Measurements from ENCODE around the gene NUP214.

Gene NUP214

DNA sequence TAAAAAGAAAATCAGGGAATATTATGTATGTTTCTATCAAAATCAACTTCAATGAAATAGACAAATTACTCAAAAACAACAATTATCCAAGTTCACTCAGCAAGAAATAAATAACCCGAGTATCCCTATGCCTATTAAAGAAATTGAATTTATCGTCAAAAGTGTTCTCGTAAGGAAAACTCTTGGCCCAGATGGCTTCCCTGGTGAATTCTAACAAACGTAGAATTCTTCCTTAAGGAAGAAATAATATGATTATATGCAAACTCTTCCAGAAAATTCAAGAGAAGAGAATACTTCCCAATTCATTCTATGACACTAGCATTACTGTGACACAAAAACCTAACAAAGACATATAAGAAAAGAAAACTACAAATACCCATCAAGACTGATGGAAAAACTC, 121.2 kb downstream of the NUP214 start:
- TF ChIP-seq CTCF (IDR thresholded peaks at IDR 0.05; ENCODE audit: insufficient read depth, low read depth, low read length, missing control alignments): no peak

GRCh38 chr9:131252120-131252519, 126.7 kb downstream of the NUP214 start:
- DNase-seq (ENCODE audit: low read depth): no peak
- H3K4me3 ChIP-seq (ENCODE audit: low read length): no peak overlapping the region
- no peak for TF ChIP-seq CTCF (IDR thresholded peaks at IDR 0.05; ENCODE audit: insufficient read depth, low read depth, low read length, missing control alignments)

More for the DNA sequence above, 121.2 kb downstream of the NUP214 start:
- no peak overlapping the region for H3K4me3 ChIP-seq (ENCODE audit: low read length)
- no peak for DNase-seq (ENCODE audit: low read depth)

- H3K4me3 ChIP-seq (ENCODE audit: low read length): no peak overlapping the region
- no peak for DNase-seq (ENCODE audit: low read depth)
- no peak for TF ChIP-seq CTCF (IDR thresholded peaks at IDR 0.05; ENCODE audit: insufficient read depth, low read depth, low read length, missing control alignments)
These were observed 128.6 kb downstream of the NUP214 start for GRCh38 chr9:131253891-131254491.

- no peak overlapping the region for H3K4me3 ChIP-seq (ENCODE audit: low read length)
- TF ChIP-seq CTCF (IDR thresholded peaks at IDR 0.05; ENCODE audit: insufficient read depth, low read depth, low read length, missing control alignments): no peak
- no peak for DNase-seq (ENCODE audit: low read depth)
These were observed 129.2 kb downstream of the NUP214 start for GRCh38 chr9:131254626-131255025.

DNA sequence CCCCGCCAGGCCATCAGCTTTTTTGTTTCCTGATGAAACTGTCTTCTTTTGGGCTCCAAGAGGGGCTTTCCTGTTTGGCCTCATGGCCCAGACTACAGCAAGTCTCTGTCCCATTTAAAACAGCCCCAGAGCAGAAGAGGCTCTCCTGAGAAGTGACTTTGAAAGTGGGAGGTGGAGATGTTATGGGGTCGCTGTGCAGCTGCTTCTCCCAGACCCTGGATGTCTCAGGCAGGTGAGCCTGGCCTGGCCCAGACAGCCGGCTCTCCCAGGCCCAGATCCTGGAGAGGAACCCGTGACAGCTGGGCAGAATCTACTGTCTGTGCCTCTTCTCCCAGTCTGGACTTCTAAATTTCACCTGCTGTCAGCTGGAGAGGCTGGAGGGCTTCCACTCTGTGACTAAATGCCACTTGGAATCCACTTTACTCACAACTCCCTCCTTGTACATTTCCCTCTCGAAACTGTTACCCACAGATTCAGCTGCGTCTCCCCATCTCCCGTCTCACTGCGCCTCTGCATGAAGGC, 130.4 kb downstream of the NUP214 start:
- no peak for DNase-seq (ENCODE audit: low read depth)
- no peak for TF ChIP-seq CTCF (IDR thresholded peaks at IDR 0.05; ENCODE audit: insufficient read depth, low read depth, low read length, missing control alignments)
- no peak overlapping the region for H3K4me3 ChIP-seq (ENCODE audit: low read length)

GRCh38 chr9:131257266-131258025, 132.1 kb downstream of the NUP214 start:
- TF ChIP-seq CTCF (IDR thresholded peaks at IDR 0.05; ENCODE audit: insufficient read depth, low read depth, low read length, missing control alignments): no peak
- no peak for DNase-seq (ENCODE audit: low read depth)
- no peak overlapping the region for H3K4me3 ChIP-seq (ENCODE audit: low read length)
